Mesendoderm (in vitro differentiated cells): Measurements from ENCODE around the gene ZC2HC1B.
"Not testable (repeated sequence)": the region's sequence is repeated elsewhere in the genome, so short reads cannot be mapped to it uniquely, and the experiment has no call there.

Source experiments
- DNase-seq: peaks from one replicate; pipeline ENCODE4 v3.0.0; 2013
- H2AK5ac ChIP-seq: 2 replicates; pipeline ENCODE4 v1.6.1; 2013; ENCODE audit warnings: low read length, inconsistent platforms
- H2BK120ac ChIP-seq: 2 replicates; pipeline ENCODE4 v1.6.1; 2013; ENCODE audit warnings: low read depth, mild to moderate bottlenecking, low read length, moderate library complexity, mixed read lengths
- H2BK15ac ChIP-seq: replicated peaks from 2 replicates; pipeline ENCODE4 v1.6.1; 2013; ENCODE audit warnings: low read depth, mild to moderate bottlenecking, moderate library complexity
- H2BK5ac ChIP-seq: 2 replicates; pipeline ENCODE4 v1.6.1; 2013; ENCODE audit warnings: low read length, inconsistent platforms
- H3K18ac ChIP-seq: 2 replicates; pipeline ENCODE4 v1.6.1; 2013; ENCODE audit warnings: mild to moderate bottlenecking, low read length, mixed read lengths
- H3K23ac ChIP-seq: one replicate; pipeline ENCODE4 v1.6.1; 2013; ENCODE audit warnings: low read length
- H3K27ac ChIP-seq: 2 replicates; pipeline ENCODE4 v1.5.1; 2013; ENCODE audit warnings: low read depth, mild to moderate bottlenecking, inconsistent platforms, low read length, moderate library complexity
- H3K27me3 ChIP-seq: 2 replicates; pipeline ENCODE4 v1.6.1; 2013; ENCODE audit warnings: low read length, control low read depth, mild to moderate bottlenecking, inconsistent platforms; ENCODE audit not compliant: insufficient read depth, poor library complexity
- H3K36me3 ChIP-seq: 2 replicates; pipeline ENCODE4 v1.6.1; 2013; ENCODE audit warnings: low read length, inconsistent platforms; ENCODE audit not compliant: control insufficient read depth, insufficient read depth
- H3K4ac ChIP-seq: one replicate; pipeline ENCODE4 v1.6.1; 2013; ENCODE audit warnings: low read depth, mild to moderate bottlenecking, low read length, moderate library complexity
- H3K4me1 ChIP-seq: 2 replicates; pipeline ENCODE4 v1.6.1; 2013; ENCODE audit warnings: low read depth, low read length, inconsistent platforms; ENCODE audit not compliant: control insufficient read depth
- H3K4me2 ChIP-seq: 2 replicates; pipeline ENCODE4 v1.6.1; 2013; ENCODE audit warnings: low read length
- H3K4me3 ChIP-seq: 2 replicates; pipeline ENCODE4 v1.5.1; 2013; ENCODE audit warnings: mild to moderate bottlenecking, low read length
- H3K56ac ChIP-seq: one replicate; pipeline ENCODE4 v1.6.1; 2013; ENCODE audit warnings: low read length
- H3K79me1 ChIP-seq: 2 replicates; pipeline ENCODE4 v1.6.1; 2013; ENCODE audit warnings: low read length, inconsistent platforms
- H3K79me2 ChIP-seq: 2 replicates; pipeline ENCODE4 v1.6.1; 2013; ENCODE audit warnings: mild to moderate bottlenecking, low read length; ENCODE audit not compliant: control insufficient read depth, insufficient read depth
- H3K9ac ChIP-seq: 2 replicates; pipeline ENCODE4 v1.6.1; 2013; ENCODE audit warnings: low read length, inconsistent platforms
- H4K5ac ChIP-seq: one replicate; pipeline ENCODE4 v1.6.1; 2013; ENCODE audit warnings: low read length
- H4K8ac ChIP-seq: one replicate; pipeline ENCODE4 v1.6.1; 2013; ENCODE audit warnings: low read depth, mild to moderate bottlenecking, control low read depth, low read length, moderate library complexity
- WGBS: extraction: QIAGEN DNeasy Blood & Tissue Kit; methylation state at CpG from one replicate; pipeline ENCODE4 v1.1.7; 2013; ENCODE audit warnings: low lambda C conversion rate, missing lambda C conversion rate; ENCODE audit not compliant: insufficient coverage; ENCODE audit errors: extremely low coverage; 5-methylcytosine and 5-hydroxymethylcytosine counted together

ZC2HC1B gene

GRCh38 chr6:143842902-143843676 is 21.2 kb upstream of the ZC2HC1B start, which contains the start of gene LTV1:
LTV1 (plus strand) TSS chr6:143843338; CDS start chr6:143843478, 140 bp downstream.
- Histone ChIP-seq H3K36me3 (peaks cover 1% of the 10 kb centered on the region), H3K27ac (peak within 1 kb of the TSS; percentile 56)

DNA sequence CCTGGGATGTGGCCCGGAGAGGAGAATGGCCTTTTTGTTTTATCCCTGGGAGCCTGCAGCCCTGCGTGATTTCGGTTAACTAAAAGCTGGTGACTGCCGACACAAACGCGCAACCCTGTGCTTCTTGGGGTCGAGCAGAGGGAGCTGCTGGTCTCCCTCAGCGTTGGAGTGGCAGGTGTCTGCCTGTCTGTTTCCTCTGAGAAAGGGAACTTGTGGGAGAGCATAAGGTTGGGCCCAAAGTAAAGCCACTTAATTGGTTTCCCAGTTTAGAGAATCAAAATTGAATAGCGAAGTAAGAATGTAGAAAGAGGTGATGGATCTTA is 20.6 kb upstream of the ZC2HC1B start:
- no peak overlapping the region for H3K27ac ChIP-seq
- H3K79me1 ChIP-seq = peaks cover 12% of the 10 kb centered on the region
- H3K4me1 ChIP-seq = peaks cover 2% of the 10 kb centered on the region
- no peaks in the 10 kb centered on the region for H3K27me3 ChIP-seq
- H3K23ac ChIP-seq = no peak overlapping the region
- H4K8ac ChIP-seq = no peak overlapping the region
- H2AK5ac ChIP-seq = no peak overlapping the region
- H3K4me3 ChIP-seq = peak overlapping the region; percentile 89
- peak overlapping the region; percentile 95 for H3K56ac ChIP-seq
- H3K36me3 ChIP-seq = peaks cover 5% of the 10 kb centered on the region
- no peak overlapping the region for H2BK15ac ChIP-seq
- H3K4me2 ChIP-seq = peak overlapping the region; percentile 86
- H3K79me2 ChIP-seq = peaks cover 19% of the 10 kb centered on the region
- no peak for DNase-seq
- H3K4ac ChIP-seq = peak overlapping the region; percentile 65
- H3K18ac ChIP-seq = no peak overlapping the region
- WGBS = no CpG with 5 or more reads among the region's 9 CpGs
- H3K9ac ChIP-seq = peak overlapping the region; percentile 95
- H2BK5ac ChIP-seq = no peak overlapping the region
- H2BK120ac ChIP-seq = no peak overlapping the region
- H4K5ac ChIP-seq = no peak overlapping the region

More at GRCh38 chr6:143842902-143843676, 21.2 kb upstream of the ZC2HC1B start, which contains the start of gene LTV1:
- H4K5ac ChIP-seq = peak within 1 kb of the TSS; percentile 75
- H2BK120ac ChIP-seq = peak within 1 kb of the TSS; percentile 10
- peak within 1 kb of the TSS; percentile 94 for H2BK5ac ChIP-seq
- peak within 1 kb of the TSS; percentile 35 for H3K18ac ChIP-seq
- H3K56ac ChIP-seq = peak within 1 kb of the TSS; percentile 95
- H3K4me3 ChIP-seq = peak within 1 kb of the TSS; percentile 89
- H3K9ac ChIP-seq = peak within 1 kb of the TSS; percentile 95
- DNase-seq = peak; percentile 98
- H3K79me1 ChIP-seq = peaks cover 8% of the 10 kb centered on the region
- no peaks in the 10 kb centered on the region for H3K27me3 ChIP-seq
- H3K4ac ChIP-seq = peak within 1 kb of the TSS; percentile 65
- WGBS = no CpG with 5 or more reads among the region's 64 CpGs
- H2BK15ac ChIP-seq = no peak within 1 kb of the TSS
- H3K79me2 ChIP-seq = peaks cover 19% of the 10 kb centered on the region
- peak within 1 kb of the TSS; percentile 89 for H4K8ac ChIP-seq
- H3K4me2 ChIP-seq = peak within 1 kb of the TSS; percentile 86
- no peak within 1 kb of the TSS for H2AK5ac ChIP-seq
- peaks cover 2% of the 10 kb centered on the region for H3K4me1 ChIP-seq
- H3K23ac ChIP-seq = no peak within 1 kb of the TSS

- peak; percentile 6 for DNase-seq
- Histone ChIP-seq H2AK5ac (no peak overlapping the region), H3K4me3 (peak overlapping the region; percentile 89), H3K56ac (peak overlapping the region; percentile 95), H3K36me3 (peaks cover 5% of the 10 kb centered on the region), H3K4me1 (peaks cover 2% of the 10 kb centered on the region), H3K27ac (no peak overlapping the region), H3K4me2 (peak overlapping the region; percentile 86), H3K18ac (no peak overlapping the region), H2BK5ac (no peak overlapping the region), H3K79me1 (peaks cover 12% of the 10 kb centered on the region), H2BK120ac (no peak overlapping the region), H3K27me3 (no peaks in the 10 kb centered on the region), H3K23ac (no peak overlapping the region), H3K9ac (peak overlapping the region; percentile 95), H4K8ac (no peak overlapping the region), H3K4ac (no peak overlapping the region), H2BK15ac (no peak overlapping the region), H3K79me2 (peaks cover 19% of the 10 kb centered on the region), H4K5ac (no peak overlapping the region)
- WGBS = no CpG with 5 or more reads among the region's 4 CpGs
Observed at GRCh38 chr6:143844006-143844405, 20.3 kb upstream of the ZC2HC1B start.

DNA sequence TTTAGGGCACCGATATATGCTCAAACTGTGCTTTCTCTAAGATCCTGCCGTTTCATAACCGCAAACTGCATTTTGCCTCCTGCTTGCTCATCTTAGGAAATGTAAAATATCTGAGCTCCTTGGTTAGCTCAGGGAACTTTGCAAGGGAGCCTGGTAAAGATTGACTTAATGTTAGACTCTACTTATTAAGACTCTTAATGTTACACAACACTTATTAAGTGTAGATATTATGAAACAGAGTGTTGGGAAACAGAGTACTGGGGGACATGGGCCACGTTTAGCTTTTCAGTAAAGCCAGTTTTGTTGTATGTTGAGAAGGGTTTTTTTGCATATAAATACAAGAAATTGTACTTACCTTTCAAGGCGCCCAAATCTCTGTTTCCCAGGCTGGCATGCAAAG is 19.2 kb upstream of the ZC2HC1B start:
- no peak overlapping the region for H3K4me2 ChIP-seq
- WGBS = no CpG with 5 or more reads among the region's 5 CpGs
- no peak overlapping the region for H3K4ac ChIP-seq
- H3K79me2 ChIP-seq = peaks cover 21% of the 10 kb centered on the region
- no peak overlapping the region for H2BK120ac ChIP-seq
- peaks cover 2% of the 10 kb centered on the region for H3K4me1 ChIP-seq
- H3K9ac ChIP-seq = no peak overlapping the region
- no peak overlapping the region for H3K56ac ChIP-seq
- H2BK5ac ChIP-seq = no peak overlapping the region
- H3K36me3 ChIP-seq = peaks cover 7% of the 10 kb centered on the region
- DNase-seq = no peak
- H2AK5ac ChIP-seq = no peak overlapping the region
- peaks cover 12% of the 10 kb centered on the region for H3K79me1 ChIP-seq
- no peak overlapping the region for H3K23ac ChIP-seq
- no peak overlapping the region for H4K8ac ChIP-seq
- no peak overlapping the region for H3K4me3 ChIP-seq
- no peak overlapping the region for H3K27ac ChIP-seq
- no peak overlapping the region for H4K5ac ChIP-seq
- H3K18ac ChIP-seq = no peak overlapping the region
- H3K27me3 ChIP-seq = no peaks in the 10 kb centered on the region
- H2BK15ac ChIP-seq = no peak overlapping the region

GRCh38 chr6:143851706-143852105 is 12.6 kb upstream of the ZC2HC1B start:
- not testable (repeated sequence) for H3K4me1 ChIP-seq, H3K4ac ChIP-seq, H3K27ac ChIP-seq, H2BK120ac ChIP-seq, H3K23ac ChIP-seq, H3K4me2 ChIP-seq, H2BK5ac ChIP-seq, DNase-seq, H3K79me1 ChIP-seq, H2AK5ac ChIP-seq, H4K5ac ChIP-seq, H3K27me3 ChIP-seq, H3K4me3 ChIP-seq, H3K79me2 ChIP-seq, H3K18ac ChIP-seq, H3K9ac ChIP-seq, H2BK15ac ChIP-seq, H3K56ac ChIP-seq, H4K8ac ChIP-seq
- H3K36me3 ChIP-seq = peaks cover 10% of the 10 kb centered on the region
- WGBS = no CpG with 5 or more reads among the region's 3 CpGs
